SU-DHL-6 (cell line): ENCODE data around the gene PLN.

Experiments
- H2AFZ ChIP-seq: fragments of 200-600 bp; sonication (generic); 2 replicates; pipeline ENCODE4 v1.6.1; 2014; ENCODE audit warnings: low read depth, mild to moderate bottlenecking, moderate library complexity, mixed read lengths, antibody characterized with exemption, low read length; ENCODE audit not compliant: severe bottlenecking
- H3F3A ChIP-seq: fragments of 200-600 bp; shearing (Covaris generic); 2 replicates; pipeline ENCODE4 v1.6.0; 2016; ENCODE audit warnings: antibody characterized with exemption, mild to moderate bottlenecking; ENCODE audit not compliant: insufficient read depth
- H3K27ac ChIP-seq: fragments of 200-600 bp; sonication (generic); 2 replicates; pipeline ENCODE4 v1.5.1; 2016; ENCODE audit warnings: low read depth, mild to moderate bottlenecking, low read length, moderate library complexity, mixed read lengths
- H3K27me3 ChIP-seq: fragments of 200-600 bp; sonication (generic), shearing (Covaris generic); 2 replicates; pipeline ENCODE4 v1.6.0; 2014; ENCODE audit warnings: mild to moderate bottlenecking, low read length
- H3K36me3 ChIP-seq: fragments of 200-600 bp; sonication (generic); 2 replicates; pipeline ENCODE4 v1.6.1; 2014; ENCODE audit warnings: mild to moderate bottlenecking, low read length, mixed read lengths
- H3K4me2 ChIP-seq: fragments of 300-600, 200-600 bp; shearing (Covaris generic), sonication (generic); 2 replicates; pipeline ENCODE4 v1.6.0; 2014; ENCODE audit warnings: low read length, low read depth, mild to moderate bottlenecking; ENCODE audit not compliant: poor library complexity, severe bottlenecking
- H3K4me3 ChIP-seq: fragments of 200-600 bp; sonication (generic); 2 replicates; pipeline ENCODE4 v1.5.1; 2014; ENCODE audit warnings: antibody characterized with exemption, low read length, mild to moderate bottlenecking, mixed read lengths; ENCODE audit not compliant: insufficient read depth, poor library complexity, severe bottlenecking
- H3K79me2 ChIP-seq: fragments of 200-600 bp; sonication (generic); 2 replicates; pipeline ENCODE4 v1.6.1; 2014; ENCODE audit warnings: mild to moderate bottlenecking, low read length, moderate library complexity; ENCODE audit not compliant: insufficient read depth
- H3K9ac ChIP-seq: fragments of 200-600 bp; sonication (generic); 2 replicates; pipeline ENCODE4 v1.7.0; 2014; ENCODE audit warnings: mild to moderate bottlenecking, low read length
- H3K9me2 ChIP-seq: fragments of 200-600 bp; sonication (generic); replicated peaks from 2 replicates; pipeline ENCODE4 v1.6.1; 2014; ENCODE audit warnings: low read length; ENCODE audit not compliant: insufficient read depth
- H3K9me3 ChIP-seq: fragments of 200-600 bp; sonication (generic); 2 replicates; pipeline ENCODE4 v1.6.1; 2014; ENCODE audit warnings: low read length, mixed read lengths; ENCODE audit not compliant: insufficient read depth
- H4K20me1 ChIP-seq: fragments of 200-600 bp; sonication (generic); 2 replicates; pipeline ENCODE4 v1.6.1; 2014; ENCODE audit warnings: low read depth, mild to moderate bottlenecking, antibody characterized with exemption, low read length, moderate library complexity, mixed read lengths
- CTCF ChIP-seq: fragments of 200-600 bp; sonication (generic); IDR thresholded peaks from one replicate; pipeline ENCODE4 v1.5.1; 2017; ENCODE audit warnings: antibody characterized with exemption, mild to moderate bottlenecking, low read length, moderate library complexity; ENCODE audit not compliant: insufficient read depth, poor library complexity, severe bottlenecking
- EZH2phosphoT487 ChIP-seq: fragments of 200-600 bp; sonication (generic), shearing (Covaris generic); conservative IDR thresholded peaks from 2 replicates; pipeline ENCODE4 v1.6.1; 2018; ENCODE audit warnings: mild to moderate bottlenecking, antibody characterized with exemption, low read length, moderate library complexity, mixed read lengths

PLN gene

DNA sequence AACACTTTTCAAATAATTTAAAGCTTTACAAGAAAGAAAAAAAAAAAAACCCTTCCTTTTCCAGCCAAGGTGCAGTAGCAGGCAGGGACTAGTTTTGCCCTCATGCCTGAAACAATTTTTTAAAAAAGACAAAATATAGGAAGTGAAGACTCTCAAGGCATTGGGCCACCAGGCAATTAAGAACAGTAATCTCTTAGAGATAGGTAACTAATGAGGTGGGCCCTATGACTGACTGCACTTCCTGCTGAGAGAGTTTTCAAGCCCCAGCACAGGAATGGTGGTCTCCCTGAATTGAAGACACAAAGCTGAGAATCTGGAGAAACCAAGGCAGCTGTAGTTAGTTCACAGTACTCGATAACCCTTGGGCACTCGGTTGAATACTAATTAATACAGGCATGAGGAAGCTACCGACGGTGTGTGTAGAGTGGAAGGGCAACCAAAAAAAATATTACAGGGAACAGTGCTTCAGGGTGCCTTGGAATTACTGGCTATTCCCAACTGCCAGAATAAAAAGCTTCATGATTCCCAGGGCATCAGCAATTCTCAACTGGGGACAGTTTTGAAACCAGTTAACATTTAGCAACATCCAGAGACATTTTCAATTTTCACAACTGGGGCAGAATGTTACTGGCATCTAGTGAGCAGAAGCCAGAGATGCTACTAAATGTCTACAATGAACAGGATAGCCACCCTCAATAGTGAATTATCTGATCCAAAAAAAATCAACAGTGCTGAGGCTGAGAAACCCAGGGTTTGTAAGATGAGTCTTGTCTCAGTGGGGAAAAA is 36.0 kb upstream of the PLN start:
- Histone ChIP-seq H3K9ac (no peak overlapping the region), H3K27ac (no peak overlapping the region), H3K79me2 (no peaks in the 10 kb centered on the region), H3K9me3 (no peaks in the 10 kb centered on the region), H3K4me2 (no peak overlapping the region), H4K20me1 (no peaks in the 10 kb centered on the region), H2AFZ (no peak overlapping the region), H3K27me3 (no peaks in the 10 kb centered on the region), H3K9me2 (no peaks in the 10 kb centered on the region), H3K4me3 (no peak overlapping the region), H3K36me3 (no peaks in the 10 kb centered on the region), H3F3A (no peaks in the 10 kb centered on the region)
- no peak for TF ChIP-seq EZH2phosphoT487
- no peak for TF ChIP-seq CTCF

DNA sequence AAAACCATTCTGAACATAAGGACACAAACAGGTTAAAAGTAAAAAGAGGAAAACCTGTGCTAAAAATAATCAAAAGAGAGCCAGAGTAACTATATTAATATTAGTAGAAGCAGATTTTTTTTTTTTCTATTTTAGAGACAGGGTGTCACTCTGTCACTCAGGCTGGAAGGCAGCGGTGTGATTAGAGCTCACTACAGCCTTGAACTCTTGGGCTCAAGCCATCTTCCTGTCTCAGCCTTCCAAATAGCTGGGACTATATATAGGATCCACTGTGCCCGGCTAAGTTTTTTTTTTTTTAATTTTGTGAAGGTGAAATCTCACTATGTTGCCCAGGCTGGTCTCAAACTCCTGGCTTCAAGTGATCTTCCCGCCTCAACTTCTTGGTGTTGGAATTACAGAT is 33.4 kb upstream of the PLN start:
- Histone ChIP-seq H3K27ac (no peak overlapping the region), H3K9me3 (no peaks in the 10 kb centered on the region), H3K27me3 (no peaks in the 10 kb centered on the region), H3K9ac (no peak overlapping the region), H3K9me2 (no peaks in the 10 kb centered on the region), H2AFZ (no peak overlapping the region), H3K4me3 (no peak overlapping the region), H4K20me1 (no peaks in the 10 kb centered on the region), H3K79me2 (no peaks in the 10 kb centered on the region), H3K4me2 (no peak overlapping the region), H3F3A (no peaks in the 10 kb centered on the region), H3K36me3 (no peaks in the 10 kb centered on the region)
- TF ChIP-seq EZH2phosphoT487 (no peak), CTCF (no peak)

- no peak overlapping the region for H3K9ac ChIP-seq
- H3F3A ChIP-seq, result no peaks in the 10 kb centered on the region
- no peaks in the 10 kb centered on the region for H3K9me2 ChIP-seq
- TF ChIP-seq EZH2phosphoT487 (no peak), CTCF (no peak)
- no peak overlapping the region for H3K4me3 ChIP-seq
- no peak overlapping the region for H2AFZ ChIP-seq
- H3K27ac ChIP-seq, result no peak overlapping the region
- no peak overlapping the region for H3K4me2 ChIP-seq
- H4K20me1 ChIP-seq, result no peaks in the 10 kb centered on the region
- no peaks in the 10 kb centered on the region for H3K79me2 ChIP-seq
- H3K36me3 ChIP-seq, result no peaks in the 10 kb centered on the region
- H3K27me3 ChIP-seq, result no peaks in the 10 kb centered on the region
- H3K9me3 ChIP-seq, result no peaks in the 10 kb centered on the region
Observed at GRCh38 chr6:118522422-118522821, 25.7 kb upstream of the PLN start.
